Measurements from ENCODE around the gene FAM181B.

GRCh38 chr11:82782825-82783374, 49.2 kb upstream of the FAM181B start:
- TF ChIP-seq CTCF (IDR thresholded peaks at IDR 0.05) (no peak), POLR2A (IDR thresholded peaks at IDR 0.05) (no peak)

All from right lobe of liver (tissue), 4 donors.